Loucy (cell line): ENCODE measurements around the gene PLIN1.

Source experiments
- H2AFZ ChIP-seq: fragments of 200-600 bp; sonication (generic); 2 replicates; pipeline ENCODE4 v1.6.0; 2016; ENCODE audit warnings: antibody characterized with exemption, mild to moderate bottlenecking, low read length, moderate library complexity
- H3F3A ChIP-seq: fragments of 200-600 bp; 2 replicates; pipeline ENCODE4 v1.6.0; 2016; ENCODE audit warnings: antibody characterized with exemption, low read depth, mild to moderate bottlenecking
- H3K27me3 ChIP-seq: fragments of 200-600 bp; sonication (generic); 2 replicates; pipeline ENCODE4 v1.6.1; 2014; ENCODE audit warnings: low read length, mild to moderate bottlenecking; ENCODE audit not compliant: insufficient read depth, poor library complexity, severe bottlenecking
- H3K36me3 ChIP-seq: fragments of 200-600 bp; sonication (generic); 2 replicates; pipeline ENCODE4 v1.6.1; 2016; ENCODE audit warnings: low read length; ENCODE audit not compliant: insufficient read depth
- H3K4me1 ChIP-seq: fragments of 200-600 bp; sonication (generic); 2 replicates; pipeline ENCODE4 v1.5.1; 2014; ENCODE audit warnings: low read length, mild to moderate bottlenecking; ENCODE audit not compliant: insufficient read depth, poor library complexity, severe bottlenecking
- H3K4me2 ChIP-seq: fragments of 200-600 bp; sonication (generic); 2 replicates; pipeline ENCODE4 v1.6.0; 2014; ENCODE audit warnings: antibody characterized with exemption, low read length, low read depth, mild to moderate bottlenecking; ENCODE audit not compliant: poor library complexity, severe bottlenecking
- H3K4me3 ChIP-seq: fragments of 200-600 bp; sonication (generic); 2 replicates; pipeline ENCODE4 v1.5.1; 2014; ENCODE audit warnings: low read length, mild to moderate bottlenecking, mixed read lengths; ENCODE audit not compliant: poor library complexity, severe bottlenecking
- H3K79me2 ChIP-seq: fragments of 200-600 bp; sonication (generic); 2 replicates; pipeline ENCODE4 v1.6.1; 2014; ENCODE audit warnings: low read length; ENCODE audit not compliant: insufficient read depth
- H3K9ac ChIP-seq: fragments of 200-600 bp; sonication (generic); 2 replicates; pipeline ENCODE4 v1.6.0; 2014; ENCODE audit warnings: mild to moderate bottlenecking, low read depth, low read length, moderate library complexity; ENCODE audit not compliant: poor library complexity, severe bottlenecking
- H3K9me2 ChIP-seq: fragments of 200-600 bp; sonication (generic); replicated peaks from 2 replicates; pipeline ENCODE4 v1.6.1; 2016; ENCODE audit warnings: low read depth, low read length, mixed read lengths
- H3K9me3 ChIP-seq: fragments of 200-600 bp; sonication (generic); 2 replicates; pipeline ENCODE4 v1.6.1; 2014; ENCODE audit warnings: mild to moderate bottlenecking, antibody characterized with exemption, low read length, low read depth; ENCODE audit not compliant: insufficient read depth
- H4K20me1 ChIP-seq: fragments of 200-600 bp; sonication (generic); 2 replicates; pipeline ENCODE4 v1.6.0; 2014; ENCODE audit warnings: antibody characterized with exemption, low read length, mild to moderate bottlenecking; ENCODE audit not compliant: insufficient read depth, poor library complexity, severe bottlenecking
- EZH2phosphoT487 ChIP-seq: fragments of 200-600 bp; IDR thresholded peaks from 2 replicates; pipeline ENCODE4 v1.6.1; 2018; ENCODE audit warnings: antibody characterized with exemption, mild to moderate bottlenecking, moderate library complexity, borderline replicate concordance
- TF ChIP-seq, protein P1 (sequence below): fragments of 200-600 bp; sonication (generic); conservative IDR thresholded peaks from 2 replicates; pipeline ENCODE4 v1.5.1; 2014; ENCODE audit warnings: mild to moderate bottlenecking, antibody characterized with exemption, low read length

Gene PLIN1

DNA sequence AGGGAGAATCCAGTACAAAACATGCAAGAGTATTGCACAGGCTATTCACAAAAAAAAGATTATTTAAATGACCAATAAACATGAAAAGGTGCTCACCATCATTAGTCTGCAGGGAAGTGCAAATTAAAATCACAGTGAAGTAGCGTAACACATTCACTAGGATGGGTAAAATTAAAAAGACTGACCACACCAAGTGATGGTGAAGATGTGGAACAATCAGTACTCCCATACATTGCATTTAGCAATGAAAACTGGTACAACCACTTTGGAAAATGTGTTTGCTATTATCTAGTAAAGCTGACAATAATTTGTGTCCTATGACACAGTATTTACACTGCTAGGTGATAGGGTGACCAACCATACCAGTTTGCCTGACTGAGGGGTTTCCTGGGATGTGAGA is 45.5 kb upstream of the PLIN1 start:
- H3K9me2 ChIP-seq, result no peaks in the 10 kb centered on the region
- no peaks in the 10 kb centered on the region for H3K27me3 ChIP-seq
- no peak overlapping the region for H3K4me3 ChIP-seq
- H2AFZ ChIP-seq, result no peak overlapping the region
- no peaks in the 10 kb centered on the region for H3K4me1 ChIP-seq
- no peaks in the 10 kb centered on the region for H3K36me3 ChIP-seq
- TF ChIP-seq, protein P1, sequence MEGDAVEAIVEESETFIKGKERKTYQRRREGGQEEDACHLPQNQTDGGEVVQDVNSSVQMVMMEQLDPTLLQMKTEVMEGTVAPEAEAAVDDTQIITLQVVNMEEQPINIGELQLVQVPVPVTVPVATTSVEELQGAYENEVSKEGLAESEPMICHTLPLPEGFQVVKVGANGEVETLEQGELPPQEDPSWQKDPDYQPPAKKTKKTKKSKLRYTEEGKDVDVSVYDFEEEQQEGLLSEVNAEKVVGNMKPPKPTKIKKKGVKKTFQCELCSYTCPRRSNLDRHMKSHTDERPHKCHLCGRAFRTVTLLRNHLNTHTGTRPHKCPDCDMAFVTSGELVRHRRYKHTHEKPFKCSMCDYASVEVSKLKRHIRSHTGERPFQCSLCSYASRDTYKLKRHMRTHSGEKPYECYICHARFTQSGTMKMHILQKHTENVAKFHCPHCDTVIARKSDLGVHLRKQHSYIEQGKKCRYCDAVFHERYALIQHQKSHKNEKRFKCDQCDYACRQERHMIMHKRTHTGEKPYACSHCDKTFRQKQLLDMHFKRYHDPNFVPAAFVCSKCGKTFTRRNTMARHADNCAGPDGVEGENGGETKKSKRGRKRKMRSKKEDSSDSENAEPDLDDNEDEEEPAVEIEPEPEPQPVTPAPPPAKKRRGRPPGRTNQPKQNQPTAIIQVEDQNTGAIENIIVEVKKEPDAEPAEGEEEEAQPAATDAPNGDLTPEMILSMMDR, result no peak
- TF ChIP-seq EZH2phosphoT487, result no peak
- no peaks in the 10 kb centered on the region for H3K9me3 ChIP-seq
- H3F3A ChIP-seq, result no peaks in the 10 kb centered on the region
- no peak overlapping the region for H3K9ac ChIP-seq
- no peaks in the 10 kb centered on the region for H3K79me2 ChIP-seq
- H4K20me1 ChIP-seq, result no peaks in the 10 kb centered on the region
- H3K4me2 ChIP-seq, result no peak overlapping the region

DNA sequence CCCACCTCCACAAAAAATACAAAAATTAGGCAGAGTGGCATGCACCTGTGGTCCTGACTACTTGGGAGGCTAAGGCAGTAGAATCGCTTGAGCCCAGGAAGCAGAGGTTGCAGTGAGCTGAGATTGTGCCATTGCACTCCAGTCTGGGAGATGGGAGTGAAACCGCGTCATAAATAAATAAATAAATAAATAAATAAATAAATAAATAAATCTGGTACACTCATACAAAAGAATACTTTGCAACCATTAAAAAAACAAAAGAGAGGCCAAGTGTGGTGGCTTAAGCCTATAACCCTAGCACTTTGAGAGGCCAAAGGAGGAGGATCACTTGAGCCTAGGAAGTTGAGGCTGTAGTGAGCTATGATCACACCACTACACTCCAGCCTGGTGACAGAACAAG is 43.9 kb upstream of the PLIN1 start:
- H3K4me2 ChIP-seq, result no peak overlapping the region
- H3K27me3 ChIP-seq, result no peaks in the 10 kb centered on the region
- no peaks in the 10 kb centered on the region for H3K9me2 ChIP-seq
- H3F3A ChIP-seq, result no peaks in the 10 kb centered on the region
- no peak overlapping the region for H2AFZ ChIP-seq
- no peaks in the 10 kb centered on the region for H3K79me2 ChIP-seq
- no peaks in the 10 kb centered on the region for H3K36me3 ChIP-seq
- no peak overlapping the region for H3K4me3 ChIP-seq
- TF ChIP-seq, protein P1, result no peak
- no peak for TF ChIP-seq EZH2phosphoT487
- no peaks in the 10 kb centered on the region for H3K4me1 ChIP-seq
- no peak overlapping the region for H3K9ac ChIP-seq
- no peaks in the 10 kb centered on the region for H3K9me3 ChIP-seq
- H4K20me1 ChIP-seq, result no peaks in the 10 kb centered on the region

DNA sequence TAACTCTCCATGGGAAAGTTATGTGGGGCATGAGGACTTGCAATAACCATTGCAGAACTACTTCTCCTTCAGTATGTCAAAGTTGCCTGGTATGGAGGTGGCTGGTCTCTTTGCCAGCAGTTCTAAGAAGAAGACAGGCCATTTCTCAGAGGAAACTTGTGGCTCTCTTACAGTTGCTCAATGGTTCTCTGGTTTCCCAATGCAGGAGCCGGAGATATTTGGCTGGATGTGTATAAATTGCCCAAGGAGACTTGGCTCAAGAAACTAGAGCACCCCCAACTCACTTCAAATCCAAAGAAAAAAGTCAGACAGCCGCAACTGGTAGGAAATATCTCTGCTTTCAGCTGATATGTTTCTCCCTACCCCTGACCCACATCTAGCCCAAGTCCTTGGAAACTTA is 35.6 kb upstream of the PLIN1 start:
- no peak overlapping the region for H2AFZ ChIP-seq
- no peaks in the 10 kb centered on the region for H3F3A ChIP-seq
- no peak overlapping the region for H3K9ac ChIP-seq
- no peaks in the 10 kb centered on the region for H3K4me1 ChIP-seq
- no peaks in the 10 kb centered on the region for H3K27me3 ChIP-seq
- no peaks in the 10 kb centered on the region for H3K79me2 ChIP-seq
- no peaks in the 10 kb centered on the region for H4K20me1 ChIP-seq
- no peaks in the 10 kb centered on the region for H3K9me3 ChIP-seq
- no peak overlapping the region for H3K4me2 ChIP-seq
- H3K9me2 ChIP-seq, result no peaks in the 10 kb centered on the region
- TF ChIP-seq, protein P1, result no peak
- TF ChIP-seq EZH2phosphoT487, result no peak
- H3K36me3 ChIP-seq, result no peaks in the 10 kb centered on the region
- no peak overlapping the region for H3K4me3 ChIP-seq
